Activated CD8-positive, alpha-beta T cell treated with anti-CD3 and anti-CD28 coated beads for 36 hours (primary cell): ENCODE measurements around the gene CLEC2D. TPM values are rescaled to one million over a fixed set of nuclear protein-coding genes. Genes with fewer than 3 reads are reported as not detected.
"Not testable (repeated sequence)": the region's sequence is repeated elsewhere in the genome, so short reads cannot be mapped to it uniquely, and the experiment has no call there.

Source experiments
- ATAC-seq: fragments of 200-7000 bp; cut with Tn5 transposase; one replicate; pipeline ENCODE4 v1.10.0; 2021; ENCODE audit warnings: mild to moderate bottlenecking, moderate library complexity
- CTCF ChIA-PET: fragments of 350-600 bp; sonication (Branson Sonifier 250); formaldehyde crosslinking; loops from one replicate; lab custom pipeline; 2021; ENCODE audit warnings: antibody characterized with exemption; lab: Charles Lee
- POLR2A ChIA-PET: fragments of 350-600 bp; sonication (Branson Sonifier 250); formaldehyde crosslinking; loops from one replicate; lab custom pipeline; 2021; ENCODE audit warnings: antibody characterized with exemption; lab: Charles Lee
- DNase-seq: peaks from one replicate; pipeline ENCODE4 v3.0.0-alpha.2; 2020
- H3K27ac Mint-ChIP-seq: one replicate; pipeline ENCODE4 v1.8.0; 2021; ENCODE audit warnings: mild to moderate bottlenecking, mixed read lengths
- H3K27me3 Mint-ChIP-seq: one replicate; pipeline ENCODE4 v1.8.0; 2021; ENCODE audit warnings: mixed read lengths
- H3K36me3 Mint-ChIP-seq: one replicate; pipeline ENCODE4 v1.8.0; 2021; ENCODE audit warnings: low read depth, mixed read lengths
- H3K4me1 Mint-ChIP-seq: one replicate; pipeline ENCODE4 v1.8.0; 2021; ENCODE audit warnings: low read depth, mixed read lengths
- H3K4me3 Mint-ChIP-seq: one replicate; pipeline ENCODE4 v1.8.0; 2021; ENCODE audit warnings: mild to moderate bottlenecking, moderate library complexity, mixed read lengths
- H3K9me3 Mint-ChIP-seq: one replicate; pipeline ENCODE4 v1.8.0; 2021; ENCODE audit warnings: mixed read lengths
- CTCF ChIP-seq: fragments of 200-600 bp; IDR thresholded peaks from one replicate; pipeline ENCODE4 v1.8.0; 2022; ENCODE audit warnings: antibody characterized with exemption, mild to moderate bottlenecking
- intact Hi-C: fragments of 100-400 bp; cut with micrococcal nuclease; formaldehyde crosslinking; loops from one replicate; pipeline ENCODE4 v1.10.0; 2022
- total RNA-seq, 2 experiments: library from RNA; stranded (reverse); gene quantifications; one replicate each; pipeline ENCODE4 v1.2.3, GENCODE V29; 2021

The CLEC2D gene
- total RNA-seq, 2 experiments from 2014 or later: 240 to 259 TPM

- Mint-ChIP-seq H3K27ac (peak overlapping the region; percentile 95), H3K36me3 (peaks cover 42% of the 10 kb centered on the region), H3K9me3 (peaks cover 29% of the 10 kb centered on the region), H3K27me3 (no peaks in the 10 kb centered on the region), H3K4me3 (peak overlapping the region; percentile 71), H3K4me1 (peaks cover 71% of the 10 kb centered on the region)
- TF ChIP-seq CTCF: no peak
- peak; percentile 67 for DNase-seq
- peak; percentile 67 for ATAC-seq
- intact Hi-C loops: no loop called here
- ChIA-PET CTCF (interaction anchor here (0.7 to 1.3 kb wide), 4 partner anchors 10 to 21 kb away, joined by 3 read pairs; no protein-coding TSS in a partner anchor), POLR2A (interaction anchor here (0.8 to 4.1 kb wide), 11 partner anchors 10 to 68 kb away, joined by 3 to 12 read pairs (median 4); partner anchors contain the start of gene CLEC2D)
Measured at GRCh38 chr12:9701380-9702154, 32.1 kb downstream of the CLEC2D start.

GRCh38 chr12:9702255-9702654 lies 32.7 kb downstream of the CLEC2D start:
- intact Hi-C loops: no loop called here
- H3K4me3 Mint-ChIP-seq: peak overlapping the region; percentile 71
- ChIA-PET CTCF (interaction anchor here (0.7 to 1.3 kb wide), 4 partner anchors 9 to 22 kb away, joined by 3 read pairs; no protein-coding TSS in a partner anchor), POLR2A (interaction anchor here (0.6 to 4.1 kb wide), 13 partner anchors 8 to 68 kb away, joined by 3 to 12 read pairs (median 4); partner anchors contain the start of gene CLEC2D)
- peaks cover 72% of the 10 kb centered on the region for H3K4me1 Mint-ChIP-seq
- TF ChIP-seq CTCF: no peak
- DNase-seq: peak; percentile 80
- no peaks in the 10 kb centered on the region for H3K27me3 Mint-ChIP-seq
- H3K36me3 Mint-ChIP-seq: peaks cover 38% of the 10 kb centered on the region
- peak; percentile 58 for ATAC-seq
- H3K9me3 Mint-ChIP-seq: peaks cover 25% of the 10 kb centered on the region
- peak overlapping the region; percentile 95 for H3K27ac Mint-ChIP-seq

- Mint-ChIP-seq H3K36me3 (peaks cover 33% of the 10 kb centered on the region), H3K9me3 (peaks cover 17% of the 10 kb centered on the region), H3K4me1 (peaks cover 73% of the 10 kb centered on the region)
- H3K27ac Mint-ChIP-seq, H3K27me3 Mint-ChIP-seq, DNase-seq, intact Hi-C loops, ATAC-seq, POLR2A ChIA-PET, H3K4me3 Mint-ChIP-seq: not testable (repeated sequence)
- CTCF ChIA-PET: interaction anchor here (2.1 kb wide), 1 partner anchor 38 kb away, joined by 6 read pairs; no protein-coding TSS in a partner anchor
Measured at GRCh38 chr12:9704561-9704960, 35.0 kb downstream of the CLEC2D start.

- CTCF ChIA-PET: interaction anchor here (1.2 to 4.4 kb wide), 6 partner anchors 9 to 73 kb away, joined by 3 to 67 read pairs (median 12); partner anchors contain the start of gene CLEC2D
- POLR2A ChIA-PET: interaction anchor here (0.6 to 2.8 kb wide), 6 partner anchors 9 to 58 kb away, joined by 3 to 10 read pairs (median 4); no protein-coding TSS in a partner anchor
- no peaks in the 10 kb centered on the region for H3K27me3 Mint-ChIP-seq
- H3K4me1 Mint-ChIP-seq: peaks cover 60% of the 10 kb centered on the region
- no peak overlapping the region for H3K4me3 Mint-ChIP-seq
- peaks cover 15% of the 10 kb centered on the region for H3K9me3 Mint-ChIP-seq
- TF ChIP-seq CTCF: no peak
- peak overlapping the region; percentile 55 for H3K27ac Mint-ChIP-seq
- DNase-seq (no peak), ATAC-seq (no peak)
- intact Hi-C loops: no loop called here
- peaks cover 33% of the 10 kb centered on the region for H3K36me3 Mint-ChIP-seq
Measured at GRCh38 chr12:9706086-9706685, 36.7 kb downstream of the CLEC2D start.

- intact Hi-C loops: no loop called here
- H3K27me3 Mint-ChIP-seq: no peaks in the 10 kb centered on the region
- no peak for TF ChIP-seq CTCF
- peaks cover 15% of the 10 kb centered on the region for H3K9me3 Mint-ChIP-seq
- ChIA-PET POLR2A (interaction anchor here (0.7 to 2.8 kb wide), 10 partner anchors 8 to 749 kb away, joined by 3 to 10 read pairs (median 4); partner anchors contain the start of gene CLEC2D), CTCF (interaction anchor here (0.9 to 4.4 kb wide), 15 partner anchors 8 to 376 kb away, joined by 3 to 67 read pairs (median 9); partner anchors contain the start of gene CLEC2D)
- H3K4me1 Mint-ChIP-seq: peaks cover 52% of the 10 kb centered on the region
- peak overlapping the region; percentile 61 for H3K4me3 Mint-ChIP-seq
- H3K36me3 Mint-ChIP-seq: peaks cover 33% of the 10 kb centered on the region
- ATAC-seq: peak; percentile 22
- peak overlapping the region; percentile 92 for H3K27ac Mint-ChIP-seq
- peak; percentile 17 for DNase-seq
Measured at GRCh38 chr12:9707356-9707755, 37.8 kb downstream of the CLEC2D start.
